ENCODE measurements around the gene CELSR1.

DNA sequence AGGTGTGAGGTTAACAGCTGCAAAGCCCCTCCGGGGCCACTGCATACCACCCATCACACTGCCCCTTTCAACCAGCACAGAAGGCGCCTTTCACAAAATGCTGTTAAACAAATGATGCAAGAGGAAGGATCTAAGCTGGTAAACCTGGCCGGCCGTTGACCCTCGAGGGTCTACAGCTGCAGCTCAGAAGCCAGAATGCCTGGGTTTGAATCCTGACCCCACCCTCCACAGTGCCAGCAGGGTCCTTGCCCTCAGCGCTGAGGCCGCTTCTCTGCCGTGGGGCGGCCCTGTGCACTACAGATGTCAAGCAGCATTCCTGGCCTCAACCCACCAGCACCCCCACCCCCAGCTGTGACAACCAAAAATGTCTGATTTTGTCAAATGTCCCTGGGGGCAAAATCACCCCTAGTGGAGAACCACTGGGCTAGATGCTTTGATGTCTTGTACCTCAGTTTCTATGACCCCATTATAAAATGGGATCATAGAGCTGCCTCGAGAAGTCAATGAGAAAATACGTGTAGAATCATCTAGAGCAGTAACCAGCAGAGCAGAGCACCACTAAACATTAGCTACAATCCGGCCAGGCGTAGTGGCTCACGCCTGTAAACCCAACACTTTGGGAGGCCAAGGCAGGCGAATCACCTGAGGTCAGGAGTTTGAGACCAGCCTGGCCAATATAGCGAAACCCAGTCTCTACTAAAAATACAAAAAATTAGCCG, 77.9 kb downstream of the CELSR1 start:
- TF ChIP-seq, protein P1, sequence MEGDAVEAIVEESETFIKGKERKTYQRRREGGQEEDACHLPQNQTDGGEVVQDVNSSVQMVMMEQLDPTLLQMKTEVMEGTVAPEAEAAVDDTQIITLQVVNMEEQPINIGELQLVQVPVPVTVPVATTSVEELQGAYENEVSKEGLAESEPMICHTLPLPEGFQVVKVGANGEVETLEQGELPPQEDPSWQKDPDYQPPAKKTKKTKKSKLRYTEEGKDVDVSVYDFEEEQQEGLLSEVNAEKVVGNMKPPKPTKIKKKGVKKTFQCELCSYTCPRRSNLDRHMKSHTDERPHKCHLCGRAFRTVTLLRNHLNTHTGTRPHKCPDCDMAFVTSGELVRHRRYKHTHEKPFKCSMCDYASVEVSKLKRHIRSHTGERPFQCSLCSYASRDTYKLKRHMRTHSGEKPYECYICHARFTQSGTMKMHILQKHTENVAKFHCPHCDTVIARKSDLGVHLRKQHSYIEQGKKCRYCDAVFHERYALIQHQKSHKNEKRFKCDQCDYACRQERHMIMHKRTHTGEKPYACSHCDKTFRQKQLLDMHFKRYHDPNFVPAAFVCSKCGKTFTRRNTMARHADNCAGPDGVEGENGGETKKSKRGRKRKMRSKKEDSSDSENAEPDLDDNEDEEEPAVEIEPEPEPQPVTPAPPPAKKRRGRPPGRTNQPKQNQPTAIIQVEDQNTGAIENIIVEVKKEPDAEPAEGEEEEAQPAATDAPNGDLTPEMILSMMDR (IDR thresholded peaks at IDR 0.05; ENCODE audit: insufficient read depth, low read length) = no peak
- no peak for TF ChIP-seq GABPA (IDR thresholded peaks at IDR 0.05; ENCODE audit: low read depth)
